Right atrium auricular region (tissue), 2 donors: ENCODE results near the gene LINGO1. TPM values are rescaled to one million over a fixed set of nuclear protein-coding genes. Genes with fewer than 3 reads are reported as not detected.

ENCODE experiments used
- DNase-seq: peaks from one replicate; pipeline ENCODE4 v3.0.0-alpha.2; 2019; ENCODE audit warnings: low spot score
- H3K27ac ChIP-seq, 2 donors: fragments of 200-600 bp; sonication (generic); 1 replicate in 1 of 2; 2 replicates in 1 of 2; pipeline ENCODE4 v1.5.1; 2016 to 2019
- H3K27me3 ChIP-seq, 2 donors: fragments of 200-600 bp; sonication (generic); one replicate each; pipeline versions ENCODE4 v1.5.1 to v1.6.0; 2017 to 2019
- H3K36me3 ChIP-seq: fragments of 200-600 bp; sonication (generic); one replicate; pipeline ENCODE4 v1.5.1; 2016
- H3K4me1 ChIP-seq, 2 donors: fragments of 200-600 bp; sonication (generic); one replicate each; pipeline versions ENCODE4 v1.5.1 to v1.6.0; 2017 to 2019
- H3K4me3 ChIP-seq, 2 donors: fragments of 200-600 bp; sonication (generic); 1 replicate in 1 of 2; 2 replicates in 1 of 2; pipeline ENCODE4 v1.5.1; 2017 to 2019; ENCODE audit warnings: mild to moderate bottlenecking in 1 of 2, moderate library complexity in 1 of 2
- H3K9me3 ChIP-seq, 2 donors: fragments of 200-600 bp; sonication (generic); one replicate each; pipeline ENCODE4 v1.5.1; 2019
- CTCF ChIP-seq, 2 donors: fragments of 200-600 bp; sonication (generic); IDR thresholded peaks; one replicate each; pipeline ENCODE4 v1.5.1; 2019; ENCODE audit warnings: antibody characterized with exemption in 2 of 2
- total RNA-seq, 2 donors: library from RNA; depleted of rRNA; stranded (reverse); fragments of >200 nt; gene quantifications; one replicate each; pipeline ENCODE4 v1.1.0, GENCODE V29; 2016

Gene LINGO1
- total RNA-seq, 2 donors from 2014 or later, result 7.0 to 9.4 TPM

- H3K4me1 ChIP-seq, result peaks cover 0 to 5% of the 10 kb centered on the region in 2 donors
- H3K4me3 ChIP-seq, result no peak overlapping the region
- no peak overlapping the region for H3K27ac ChIP-seq
- DNase-seq, result no peak
- no peaks in the 10 kb centered on the region for H3K27me3 ChIP-seq
- H3K9me3 ChIP-seq, result no peaks in the 10 kb centered on the region
- no peak for TF ChIP-seq CTCF (IDR thresholded peaks at IDR 0.05)
- no peaks in the 10 kb centered on the region for H3K36me3 ChIP-seq
These were observed 44.6 kb downstream of the LINGO1 start for GRCh38 chr15:77588126-77588525.

GRCh38 chr15:77584691-77585090 is 48.0 kb downstream of the LINGO1 start:
- TF ChIP-seq CTCF (IDR thresholded peaks at IDR 0.05), result no peak
- no peaks in the 10 kb centered on the region for H3K9me3 ChIP-seq

DNA sequence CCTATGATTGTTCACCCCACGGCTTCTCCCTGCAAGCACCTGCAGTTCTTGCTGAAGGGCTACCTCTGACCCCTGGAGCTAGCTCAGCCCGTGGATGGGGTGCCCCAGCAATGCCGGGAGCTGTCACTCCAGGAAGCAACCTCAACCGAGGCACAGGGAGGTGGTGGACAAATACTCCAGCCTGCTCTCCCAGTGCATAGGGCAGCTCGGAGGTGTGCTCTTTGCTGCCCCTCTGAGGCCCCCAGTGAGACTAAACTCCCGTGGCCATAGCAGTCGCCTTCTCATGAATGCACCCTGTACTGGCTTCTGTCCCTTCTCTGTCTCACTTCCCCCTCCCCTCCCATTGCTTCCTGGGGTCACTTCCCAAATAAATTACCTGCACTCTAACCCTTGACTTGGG is 48.5 kb downstream of the LINGO1 start:
- Histone ChIP-seq H3K9me3 (no peaks in the 10 kb centered on the region), H3K36me3 (no peaks in the 10 kb centered on the region), H3K27me3 (no peaks in the 10 kb centered on the region), H3K27ac (no peak overlapping the region), H3K4me3 (no peak overlapping the region), H3K4me1 (no peaks in the 10 kb centered on the region)
- TF ChIP-seq CTCF (IDR thresholded peaks at IDR 0.05), result peak in 1 of 2 donors; percentile 28
- no peak for DNase-seq

More at GRCh38 chr15:77584691-77585090, 48.0 kb downstream of the LINGO1 start:
- Histone ChIP-seq H3K27me3 (no peaks in the 10 kb centered on the region), H3K4me1 (peaks cover 0 to under 1% of the 10 kb centered on the region in 2 donors), H3K27ac (no peak overlapping the region), H3K4me3 (no peak overlapping the region), H3K36me3 (no peaks in the 10 kb centered on the region)
- no peak for DNase-seq

DNA sequence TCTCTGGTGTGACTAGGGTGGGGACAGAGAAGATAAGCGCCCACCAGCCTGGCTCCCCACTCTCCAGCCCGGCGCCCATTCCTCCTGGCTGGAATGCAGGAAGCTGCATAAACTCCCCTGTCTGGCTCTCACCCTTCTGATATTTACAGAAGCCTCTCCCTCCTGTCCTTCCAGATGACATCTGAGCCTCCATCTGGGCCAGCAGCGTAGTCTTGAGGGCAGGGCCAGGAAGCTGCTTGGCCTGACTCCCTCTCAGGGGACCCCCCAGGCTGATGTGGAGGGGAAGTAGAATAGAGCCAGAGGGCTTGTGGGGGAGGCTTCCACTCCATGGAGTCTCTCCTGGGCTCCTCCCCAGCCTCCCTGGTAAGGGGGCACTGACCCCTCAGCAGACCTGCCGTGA is 49.9 kb downstream of the LINGO1 start:
- no peak for TF ChIP-seq CTCF (IDR thresholded peaks at IDR 0.05)
- no peaks in the 10 kb centered on the region for H3K9me3 ChIP-seq
- peaks cover 0 to 3% of the 10 kb centered on the region in 2 donors for H3K4me1 ChIP-seq
- DNase-seq, result no peak
- no peaks in the 10 kb centered on the region for H3K27me3 ChIP-seq
- no peaks in the 10 kb centered on the region for H3K36me3 ChIP-seq
- no peak overlapping the region for H3K27ac ChIP-seq
- H3K4me3 ChIP-seq, result no peak overlapping the region

- Histone ChIP-seq H3K27me3 (no peaks in the 10 kb centered on the region), H3K36me3 (no peaks in the 10 kb centered on the region), H3K4me3 (no peak overlapping the region), H3K9me3 (no peaks in the 10 kb centered on the region), H3K4me1 (peaks cover 0 to 10% of the 10 kb centered on the region in 2 donors), H3K27ac (no peak overlapping the region)
- DNase-seq, result no peak
- no peak for TF ChIP-seq CTCF (IDR thresholded peaks at IDR 0.05)
These were observed 50.7 kb downstream of the LINGO1 start for GRCh38 chr15:77581896-77582569.
